Lung (tissue), 12 donors: ENCODE measurements around the gene TMTC4. TPM values are rescaled to one million over a fixed set of nuclear protein-coding genes. Genes with fewer than 3 reads are reported as not detected.

Experiments used
- ATAC-seq: fragments of 200-7000 bp; cut with Tn5 transposase; one replicate; pipeline ENCODE4 v1.9.1; 2020; ENCODE audit warnings: moderate number of reproducible peaks; ENCODE audit not compliant: insufficient read depth, low FRiP score
- DNase-seq, 3 donors: peaks; one replicate each; pipeline ENCODE4 v3.0.0-alpha.2; 2013 to 2017
- H3K27ac ChIP-seq, 2 donors: one replicate each; pipeline ENCODE4 v1.5.1; 2013; ENCODE audit warnings: mild to moderate bottlenecking in 2 of 2, moderate library complexity in 2 of 2, control low read depth in 1 of 2, inconsistent platforms in 1 of 2, low read depth in 1 of 2, low read length in 1 of 2
- H3K27me3 ChIP-seq, 3 donors: one replicate each; pipeline ENCODE4 v1.5.1; 2013; ENCODE audit warnings: low read length in 2 of 3; ENCODE audit not compliant: control insufficient read depth in 3 of 3, insufficient read depth in 3 of 3
- H3K36me3 ChIP-seq, 4 donors: one replicate each; pipeline ENCODE4 v1.5.1; 2013; ENCODE audit warnings: low read length in 4 of 4, mild to moderate bottlenecking in 1 of 4, moderate library complexity in 1 of 4; ENCODE audit not compliant: control insufficient read depth in 4 of 4, insufficient read depth in 4 of 4
- H3K4me1 ChIP-seq, 5 donors: one replicate each; pipeline ENCODE4 v1.5.1; 2013; ENCODE audit warnings: low read length in 5 of 5, mild to moderate bottlenecking in 2 of 5, moderate library complexity in 1 of 5; ENCODE audit not compliant: control insufficient read depth in 5 of 5, insufficient read depth in 5 of 5
- H3K4me3 ChIP-seq: one replicate; pipeline ENCODE4 v1.5.1; 2013; ENCODE audit warnings: mild to moderate bottlenecking, control low read depth, moderate library complexity
- H3K9ac ChIP-seq, 2 donors: one replicate each; pipeline ENCODE4 v1.5.1; 2013; ENCODE audit warnings: low read length in 2 of 2, control low read depth in 1 of 2; ENCODE audit not compliant: insufficient read depth in 1 of 2
- H3K9me3 ChIP-seq, 4 donors: one replicate each; pipeline ENCODE4 v1.5.1; 2013; ENCODE audit warnings: low read length in 3 of 4, mild to moderate bottlenecking in 1 of 4, moderate library complexity in 1 of 4; ENCODE audit not compliant: control insufficient read depth in 4 of 4, insufficient read depth in 3 of 4
- CTCF ChIP-seq: IDR thresholded peaks from 2 replicates; pipeline ENCODE4 v1.5.1; 2012; ENCODE audit warnings: mild to moderate bottlenecking; ENCODE audit errors: control extremely low read depth, extremely low read depth
- WGBS, 2 donors: extraction: QIAGEN DNeasy Blood & Tissue Kit; methylation state at CpG; one replicate each; pipeline ENCODE4 v1.1.7; 2013; 5-methylcytosine and 5-hydroxymethylcytosine counted together
- polyA plus RNA-seq, 2 donors: library from polyadenylated mRNA; stranded (reverse); fragments of 200-250 nt; gene quantifications; one replicate each; pipeline ENCODE4 v1.2.1, GENCODE V29; 2013
- total RNA-seq, 2 donors: library from RNA; depleted of rRNA in 1 of 2; stranded (reverse); fragments of >200 nt in 1 of 2; gene quantifications; one replicate each; pipeline ENCODE4 v1.2.1, GENCODE V29; 2014 to 2021
- donor health status: control.
- donor health status: control.
- donor health status: Bipolar disorder and iron deficiency.
- donor health status: healthy.
- donor health status: DM: yes; HTN: yes; CAD: no.

The TMTC4 gene
- total and polyA plus RNA-seq, 4 donors = 5.0 to 27.1 (median 11.7) TPM

GRCh38 chr13:100662468-100663211 is 12.0 kb downstream of the TMTC4 start:
- WGBS, 2 donors = 79 to 83% methylated on average over 24 of the region's 24 CpGs
- no peak for TF ChIP-seq CTCF
- peaks cover 9 to 25% (median 18%) of the 10 kb centered on the region in 4 donors for H3K36me3 ChIP-seq
- no peak overlapping the region for H3K27ac ChIP-seq
- DNase-seq = peak in 2 of 3 donors; percentile 6 to 39
- H3K27me3 ChIP-seq = no peaks in the 10 kb centered on the region
- no peak overlapping the region for H3K4me3 ChIP-seq
- H3K4me1 ChIP-seq = peaks cover 0 to 7% (median 0%) of the 10 kb centered on the region in 5 donors
- no peak for ATAC-seq
- H3K9ac ChIP-seq = no peak overlapping the region
- H3K9me3 ChIP-seq = no peaks in the 10 kb centered on the region

- Histone ChIP-seq H3K36me3 (peaks cover 9 to 28% (median 21%) of the 10 kb centered on the region in 4 donors), H3K9ac (no peak overlapping the region), H3K27me3 (no peaks in the 10 kb centered on the region), H3K27ac (no peak overlapping the region), H3K4me3 (no peak overlapping the region), H3K9me3 (no peaks in the 10 kb centered on the region), H3K4me1 (peaks cover 0 to 7% (median 0%) of the 10 kb centered on the region in 5 donors)
- no peak for DNase-seq
- ATAC-seq = no peak
- no peak for TF ChIP-seq CTCF
- WGBS, 2 donors = 83 to 84% methylated on average over 8 of the region's 8 CpGs
Observed at GRCh38 chr13:100660761-100661160, 13.8 kb downstream of the TMTC4 start.

DNA sequence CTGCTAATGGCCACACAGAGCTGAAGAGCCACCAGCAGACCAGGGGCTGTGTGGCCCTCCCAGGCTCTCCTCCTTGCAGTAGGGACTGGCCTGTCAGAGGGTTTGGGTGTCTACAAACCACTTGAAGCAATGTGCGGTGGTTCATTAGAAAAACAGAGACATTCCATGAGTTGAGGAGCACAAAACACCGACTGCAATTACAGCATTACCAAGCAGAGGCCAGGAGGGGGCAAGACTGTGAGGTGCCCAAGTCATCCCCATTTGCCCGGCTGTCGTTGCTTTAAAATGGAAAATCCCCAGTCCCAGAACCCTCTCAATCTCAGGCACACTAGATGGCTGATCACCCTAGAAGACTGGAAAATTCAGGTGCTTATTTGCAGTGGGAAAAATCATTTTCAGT is 15.0 kb downstream of the TMTC4 start:
- H3K36me3 ChIP-seq = peaks cover 9 to 27% (median 21%) of the 10 kb centered on the region in 4 donors
- no peak for DNase-seq
- 95% methylated on average over 4 of the region's 4 CpGs for WGBS, 2 donors

More for the DNA sequence above, 15.0 kb downstream of the TMTC4 start:
- H3K9ac ChIP-seq = no peak overlapping the region
- no peak for ATAC-seq
- TF ChIP-seq CTCF = no peak
- H3K27me3 ChIP-seq = no peaks in the 10 kb centered on the region
- no peak overlapping the region for H3K27ac ChIP-seq
- H3K4me3 ChIP-seq = no peak overlapping the region
- H3K9me3 ChIP-seq = no peaks in the 10 kb centered on the region
- peaks cover 0 to 7% (median 0%) of the 10 kb centered on the region in 5 donors for H3K4me1 ChIP-seq
